ENCODE data around the gene LSM10. TPM values are rescaled to one million over a fixed set of nuclear protein-coding genes. Genes with fewer than 3 reads are reported as not detected.

The LSM10 gene
- total and polyA plus RNA-seq, 2 donors (not counting 3 experiments of a cell fraction or from before 2014, with no cell fraction given) = 38.2 to 76.9 TPM

DNA sequence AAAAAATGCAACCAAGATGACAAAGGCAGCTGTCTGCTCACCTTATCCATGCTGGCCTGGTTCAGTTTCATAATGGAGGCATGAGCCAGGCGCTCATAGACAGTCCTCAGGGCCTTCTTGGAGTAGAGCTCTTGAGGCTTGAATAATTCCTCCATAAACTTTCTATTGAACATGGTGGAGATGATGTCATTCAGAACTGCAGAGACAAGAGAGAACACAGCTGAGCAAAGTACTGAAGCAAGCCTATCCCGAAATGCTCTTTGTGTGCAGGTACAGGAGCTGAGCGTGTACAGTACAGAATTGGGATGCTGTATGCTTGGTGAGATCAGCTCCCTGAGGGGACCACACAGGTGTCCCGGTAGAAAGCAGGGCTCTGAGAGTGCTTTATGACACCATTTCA lies 41.0 kb upstream of the LSM10 start:
- POLR2A ChIA-PET = no interaction called here
- Histone ChIP-seq H3K27me3 (ENCODE audit: control insufficient read depth in 2 of 2, insufficient read depth in 2 of 2, low read length in 2 of 2) (no peaks in the 10 kb centered on the region), H4K20me1 (replicated peaks; ENCODE audit: control insufficient read depth, extremely low read depth, insufficient read depth, low read length) (no peaks in the 10 kb centered on the region), H2AFZ (ENCODE audit: low read depth, low read length) (no peak overlapping the region), H3K9me1 (replicated peaks; ENCODE audit: control insufficient read depth, extremely low read depth, insufficient read depth, low read length) (no peaks in the 10 kb centered on the region), H3K79me2 (ENCODE audit: control insufficient read depth, insufficient read depth, low read length) (no peaks in the 10 kb centered on the region), H3K9ac (replicated peaks; ENCODE audit: extremely low read depth, insufficient read depth, low read length) (no peak overlapping the region), H3K4me3 (replicated peaks in 1 of 3; ENCODE audit: insufficient read depth in 1 of 3, low read depth in 1 of 3, low read length in 3 of 3) (no peak overlapping the region), H3K4me1 (ENCODE audit: control insufficient read depth, extremely low read depth, insufficient read depth, low read length) (no peaks in the 10 kb centered on the region), H3K36me3 (ENCODE audit: control insufficient read depth in 2 of 2, extremely low read depth in 1 of 2, insufficient read depth in 2 of 2, low read length in 2 of 2) (no peaks in the 10 kb centered on the region), H3K27ac (ENCODE audit: insufficient read depth, low read depth, low read length) (no peak overlapping the region), H3K9me3 (replicated peaks; ENCODE audit: control insufficient read depth, insufficient read depth, low read length) (no peaks in the 10 kb centered on the region), H3K4me2 (ENCODE audit: insufficient read depth, low read length) (no peak overlapping the region)
- FAIRE-seq (no peak), DNase-seq (ENCODE audit: low read depth, low spot score) (no peak)
- CTCF ChIA-PET = no interaction called here
- no TSS peak for BruUV-seq (replicated peaks)
- intact Hi-C loops (cut with micrococcal nuclease) (no loop called here), dilution Hi-C loops (cut with MboI; ENCODE audit: extremely low pct_ligation_motif_present, low sequenced_read_pairs) (no loop called here)
- TF ChIP-seq FOS (IDR thresholded peaks at IDR 0.05; ENCODE audit: borderline replicate concordance, insufficient read depth, low read length) (no peak), POLR2A (IDR thresholded peaks at IDR 0.05; ENCODE audit: low read depth, low read length) (no peak)

DNA sequence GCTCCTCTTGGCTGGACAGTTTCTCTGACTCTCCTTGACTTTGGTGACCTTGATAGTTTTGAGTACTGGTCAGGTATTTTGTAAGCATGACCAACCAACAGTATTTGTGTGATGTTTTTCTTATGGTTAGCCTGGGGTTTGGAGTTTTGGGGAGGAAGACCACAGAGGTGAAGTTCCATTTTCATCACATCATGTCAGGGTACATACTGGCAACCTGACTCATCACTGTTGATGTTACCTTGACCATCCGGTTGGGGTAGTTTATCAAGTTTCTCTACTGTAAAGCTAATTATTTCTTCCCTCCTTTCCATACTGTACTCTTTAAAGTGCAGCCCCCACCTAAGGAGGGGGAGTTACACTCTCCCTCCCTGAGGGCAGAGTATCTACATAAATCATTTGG lies 39.1 kb upstream of the LSM10 start:
- H2AFZ ChIP-seq (ENCODE audit: low read depth, low read length) = no peak overlapping the region
- no peaks in the 10 kb centered on the region for H3K79me2 ChIP-seq (ENCODE audit: control insufficient read depth, insufficient read depth, low read length)
- H3K27me3 ChIP-seq (ENCODE audit: control insufficient read depth in 2 of 2, insufficient read depth in 2 of 2, low read length in 2 of 2) = no peaks in the 10 kb centered on the region
- DNase-seq (ENCODE audit: low read depth, low spot score) (no peak), FAIRE-seq (no peak)
- no peak overlapping the region for H3K27ac ChIP-seq (ENCODE audit: insufficient read depth, low read depth, low read length)
- TF ChIP-seq GATA2 (IDR thresholded peaks at IDR 0.05; ENCODE audit: insufficient read depth, insufficient read length, low read depth, low read length) (no peak), MYC (IDR thresholded peaks at IDR 0.05; ENCODE audit: low read depth, low read length) (no peak), FOS (IDR thresholded peaks at IDR 0.05; ENCODE audit: borderline replicate concordance, insufficient read depth, low read length) (no peak), POLR2AphosphoS5 (IDR thresholded peaks at IDR 0.05; ENCODE audit: insufficient read depth, low read depth, low read length) (no peak)
- TF ChIP-seq, protein P1, sequence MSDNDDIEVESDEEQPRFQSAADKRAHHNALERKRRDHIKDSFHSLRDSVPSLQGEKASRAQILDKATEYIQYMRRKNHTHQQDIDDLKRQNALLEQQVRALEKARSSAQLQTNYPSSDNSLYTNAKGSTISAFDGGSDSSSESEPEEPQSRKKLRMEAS (IDR thresholded peaks at IDR 0.05; ENCODE audit: insufficient read depth, insufficient read length) = no peak
- H3K4me2 ChIP-seq (ENCODE audit: insufficient read depth, low read length) = no peak overlapping the region
- no peak overlapping the region for H3K4me3 ChIP-seq (replicated peaks in 1 of 3; ENCODE audit: insufficient read depth in 1 of 3, low read depth in 1 of 3, low read length in 3 of 3)
- no peaks in the 10 kb centered on the region for H3K9me3 ChIP-seq (replicated peaks; ENCODE audit: control insufficient read depth, insufficient read depth, low read length)
- intact Hi-C loops (cut with micrococcal nuclease) (no loop called here), dilution Hi-C loops (cut with MboI; ENCODE audit: extremely low pct_ligation_motif_present, low sequenced_read_pairs) (no loop called here)
- no peaks in the 10 kb centered on the region for H3K9me1 ChIP-seq (replicated peaks; ENCODE audit: control insufficient read depth, extremely low read depth, insufficient read depth, low read length)
- POLR2A ChIA-PET = no interaction called here
- CTCF ChIA-PET = no interaction called here
- no peak overlapping the region for H3K9ac ChIP-seq (replicated peaks; ENCODE audit: extremely low read depth, insufficient read depth, low read length)
- H3K4me1 ChIP-seq (ENCODE audit: control insufficient read depth, extremely low read depth, insufficient read depth, low read length) = peaks cover 6% of the 10 kb centered on the region
- no peaks in the 10 kb centered on the region for H4K20me1 ChIP-seq (replicated peaks; ENCODE audit: control insufficient read depth, extremely low read depth, insufficient read depth, low read length)
- no peaks in the 10 kb centered on the region for H3K36me3 ChIP-seq (ENCODE audit: control insufficient read depth in 2 of 2, extremely low read depth in 1 of 2, insufficient read depth in 2 of 2, low read length in 2 of 2)
- BruUV-seq (replicated peaks) = no TSS peak

All from endothelial cell of umbilical vein (primary cell).